Testis (tissue), 3 donors: ENCODE results near the gene FKBP2. TPM values are rescaled to one million over a fixed set of nuclear protein-coding genes. Genes with fewer than 3 reads are reported as not detected.

Experiments
- DNase-seq: peaks from one replicate; pipeline ENCODE4 v3.0.0-alpha.2; 2019
- H3K27ac ChIP-seq, 2 donors: fragments of 200-600 bp; sonication (generic); one replicate each; pipeline ENCODE4 v1.5.1; 2019
- H3K27me3 ChIP-seq: fragments of 200-600 bp; sonication (generic); one replicate; pipeline ENCODE4 v1.5.1; 2019
- H3K36me3 ChIP-seq: fragments of 200-600 bp; sonication (generic); one replicate; pipeline ENCODE4 v1.5.1; 2017; ENCODE audit warnings: low read depth; ENCODE audit errors: missing control alignments
- H3K4me1 ChIP-seq: fragments of 200-600 bp; sonication (generic); one replicate; pipeline ENCODE4 v1.5.1; 2019
- H3K4me3 ChIP-seq, 2 donors: fragments of 200-600 bp; sonication (generic); one replicate each; pipeline ENCODE4 v1.5.1; 2017 to 2019
- H3K9me3 ChIP-seq: fragments of 200-600 bp; sonication (generic); one replicate; pipeline ENCODE4 v1.5.1; 2017
- CTCF ChIP-seq, 3 experiments: fragments of 450-650 bp in 2 of 3; fragments of 200-600 bp in 1 of 3; sonication (generic) in 1 of 3; IDR thresholded peaks; one replicate each; pipeline ENCODE4 v1.5.1; 2016 to 2019; ENCODE audit warnings: antibody characterized with exemption in 3 of 3, mild to moderate bottlenecking in 2 of 3, moderate library complexity in 1 of 3
- POLR2A ChIP-seq: fragments of 450-650 bp; IDR thresholded peaks from one replicate; pipeline ENCODE4 v1.6.1; 2017; ENCODE audit warnings: antibody characterized with exemption, mild to moderate bottlenecking, moderate library complexity
- WGBS, 2 donors: methylation state at CpG; one replicate each; pipeline ENCODE4 v1.1.5; 2018; 5-methylcytosine and 5-hydroxymethylcytosine counted together
- intact Hi-C: fragments of 100-400 bp; cut with DNase I; formaldehyde crosslinking; loops from one replicate; pipeline ENCODE4 v1.15.1; 2023; ENCODE audit warnings: low total_unique reads
- polyA plus RNA-seq: library from polyadenylated mRNA; stranded (reverse); fragments of 350-450 nt; fragmentation: Illumina TruSeq; extraction: RNeasy Lipid Tissue Mini Kit (QIAGEN cat#74804); gene quantifications from one replicate; pipeline ENCODE4 v1.2.3, GENCODE V29; 2014; ENCODE audit warnings: low read depth, low replicate concordance; ENCODE audit not compliant: insufficient read depth
- total RNA-seq, 2 donors: library from RNA; depleted of rRNA; stranded (reverse); fragments of >200 nt; gene quantifications; one replicate each; pipeline ENCODE4 v1.2.3, GENCODE V29; 2016

Gene FKBP2
- total and polyA plus RNA-seq, 3 donors from 2014 or later: 151 to 159 (median 159) TPM

- no peaks in the 10 kb centered on the region for H3K36me3 ChIP-seq
- H3K4me1 ChIP-seq: peaks cover 42% of the 10 kb centered on the region
Measured at GRCh38 chr11:64249563-64250414, 8.9 kb downstream of the FKBP2 start.

DNA sequence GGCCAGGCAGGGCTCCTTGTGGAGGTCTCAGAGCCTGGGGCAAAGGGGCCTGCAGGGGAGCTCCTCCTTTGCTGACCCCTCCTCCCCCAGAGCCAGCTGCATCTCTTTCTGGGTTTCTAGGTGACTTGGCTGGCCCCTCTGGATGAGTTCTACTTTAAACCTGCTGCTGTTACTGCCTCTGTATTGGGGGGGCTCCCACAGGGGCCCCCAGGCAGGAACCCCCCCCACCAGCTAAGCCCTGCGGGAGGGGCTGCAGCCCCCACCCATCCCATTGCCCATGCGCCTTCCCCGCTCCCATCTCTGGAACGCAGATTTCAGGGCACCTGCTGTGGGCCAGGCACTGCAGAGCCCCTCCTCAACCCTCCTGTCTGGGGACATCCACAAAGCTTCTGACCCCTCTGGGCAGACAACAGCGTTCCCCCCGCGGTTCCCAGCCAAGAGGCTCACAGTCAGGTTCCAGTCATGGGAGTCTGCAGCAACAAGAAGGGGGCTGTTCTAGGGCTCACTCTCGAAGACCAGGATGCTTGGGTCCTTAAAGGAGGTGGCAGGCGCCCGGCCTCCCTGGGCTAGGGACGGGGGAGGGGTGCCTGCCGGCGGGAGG, 9.6 kb downstream of the FKBP2 start:
- Histone ChIP-seq H3K36me3 (no peaks in the 10 kb centered on the region), H3K27ac (peak overlapping the region in 1 of 2 donors; percentile 11), H3K4me1 (peaks cover 35% of the 10 kb centered on the region), H3K4me3 (peak overlapping the region in 1 of 2 donors; percentile 61), H3K9me3 (no peaks in the 10 kb centered on the region), H3K27me3 (no peaks in the 10 kb centered on the region)
- 21% methylated on average over 13 of the region's 13 CpGs; no CpG with 5 or more reads in 1 of the 2 donors for WGBS, 2 donors
- intact Hi-C loops: no loop called here
- TF ChIP-seq POLR2A (no peak), CTCF (IDR thresholded peaks at IDR 0.05) (no peak)
- no peak for DNase-seq

More at GRCh38 chr11:64249563-64250414, 8.9 kb downstream of the FKBP2 start:
- Histone ChIP-seq H3K27me3 (no peaks in the 10 kb centered on the region), H3K27ac (no peak overlapping the region), H3K9me3 (no peaks in the 10 kb centered on the region), H3K4me3 (no peak overlapping the region)
- WGBS, 2 donors: 76 to 88% methylated on average over 5 to 8 of the region's 8 CpGs
- intact Hi-C loops: no loop called here
- no peak for DNase-seq
- TF ChIP-seq CTCF (IDR thresholded peaks at IDR 0.05): no peak
- no peak for TF ChIP-seq POLR2A

DNA sequence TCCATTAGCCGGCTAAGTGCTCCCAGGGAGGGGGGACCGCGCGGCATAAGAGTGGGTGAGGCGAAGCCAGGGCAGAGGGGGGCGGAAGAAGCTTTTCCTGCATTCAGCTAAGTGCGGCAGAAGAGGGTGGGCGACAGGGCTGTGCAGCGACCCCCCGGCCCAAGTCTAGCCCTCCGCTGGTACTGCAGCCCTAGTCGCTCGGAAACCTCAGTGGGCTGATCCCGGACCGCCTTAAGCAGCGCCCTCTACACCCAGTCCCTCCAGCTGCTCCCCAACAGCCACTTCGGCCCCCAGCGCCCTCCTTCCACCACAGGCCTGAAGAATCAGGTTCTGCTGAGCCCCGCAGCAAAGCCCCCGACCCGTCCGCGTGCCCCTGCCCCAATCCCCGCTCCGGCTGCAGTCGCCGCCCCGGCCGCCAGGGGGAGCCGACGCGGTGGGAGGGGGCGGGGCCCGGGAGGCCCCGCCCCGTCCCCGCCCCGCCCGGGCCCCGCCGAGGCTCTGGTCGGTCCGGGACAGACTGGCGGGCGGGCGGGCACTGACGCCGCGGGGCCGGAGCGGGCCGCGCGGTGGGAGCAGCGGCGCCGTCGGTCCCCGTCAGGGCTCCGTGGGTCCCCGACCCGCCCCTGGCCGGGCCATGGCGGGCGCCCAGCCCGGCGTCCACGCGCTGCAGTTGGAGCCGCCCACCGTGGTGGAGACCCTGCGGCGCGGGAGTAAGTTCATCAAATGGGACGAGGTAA, 10.3 kb downstream of the FKBP2 start, which contains the start of gene PLCB3:
TSS of gene PLCB3 (plus strand) at position 515 of the 737 bp plus-strand sequence. CDS start at position 635, 120 bp downstream.
- Histone ChIP-seq H3K4me1 (peaks cover 30% of the 10 kb centered on the region), H3K27me3 (no peaks in the 10 kb centered on the region), H3K9me3 (no peaks in the 10 kb centered on the region), H3K36me3 (no peaks in the 10 kb centered on the region), H3K4me3 (peak within 1 kb of the TSS; percentile 83 to 84), H3K27ac (peak within 1 kb of the TSS; percentile 72)
- intact Hi-C loops: no loop called here
- DNase-seq: peak; percentile 69
- WGBS, 2 donors: 0 to 1% methylated on average over 3 to 63 of the region's 75 CpGs
- TF ChIP-seq POLR2A (no peak), CTCF (IDR thresholded peaks at IDR 0.05) (peak; percentile 86 to 93 (median 87))

DNA sequence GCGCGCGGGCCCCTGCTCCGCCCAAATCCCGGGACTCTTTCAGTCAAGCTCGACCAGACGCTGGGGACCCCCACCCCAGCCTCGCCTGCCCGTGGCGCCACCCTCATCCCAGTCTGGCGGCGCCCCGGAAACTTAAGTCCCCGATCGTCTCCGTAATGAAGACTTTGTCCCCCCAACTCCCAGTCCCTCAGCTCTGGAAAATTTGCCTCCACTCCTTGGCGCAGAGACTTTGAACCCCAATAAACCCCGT, 10.8 kb downstream of the FKBP2 start:
- DNase-seq: no peak
- no peaks in the 10 kb centered on the region for H3K36me3 ChIP-seq
- no peaks in the 10 kb centered on the region for H3K9me3 ChIP-seq
- TF ChIP-seq CTCF (IDR thresholded peaks at IDR 0.05) (no peak), POLR2A (no peak)
- WGBS, 2 donors: 0% methylated on average over 13 to 18 of the region's 18 CpGs
- intact Hi-C loops: no loop called here
- peak overlapping the region; percentile 72 for H3K27ac ChIP-seq
- H3K4me1 ChIP-seq: peaks cover 30% of the 10 kb centered on the region
- H3K4me3 ChIP-seq: peak overlapping the region; percentile 83 to 84
- no peaks in the 10 kb centered on the region for H3K27me3 ChIP-seq
